Superior temporal gyrus (tissue), 1 donor: ENCODE measurements around the gene IL1RL2.

Experiments
- DNase-seq: peaks from one replicate; pipeline ENCODE4 v3.0.0-alpha.2; 2016; ENCODE audit errors: extremely low spot score

Gene IL1RL2

DNA sequence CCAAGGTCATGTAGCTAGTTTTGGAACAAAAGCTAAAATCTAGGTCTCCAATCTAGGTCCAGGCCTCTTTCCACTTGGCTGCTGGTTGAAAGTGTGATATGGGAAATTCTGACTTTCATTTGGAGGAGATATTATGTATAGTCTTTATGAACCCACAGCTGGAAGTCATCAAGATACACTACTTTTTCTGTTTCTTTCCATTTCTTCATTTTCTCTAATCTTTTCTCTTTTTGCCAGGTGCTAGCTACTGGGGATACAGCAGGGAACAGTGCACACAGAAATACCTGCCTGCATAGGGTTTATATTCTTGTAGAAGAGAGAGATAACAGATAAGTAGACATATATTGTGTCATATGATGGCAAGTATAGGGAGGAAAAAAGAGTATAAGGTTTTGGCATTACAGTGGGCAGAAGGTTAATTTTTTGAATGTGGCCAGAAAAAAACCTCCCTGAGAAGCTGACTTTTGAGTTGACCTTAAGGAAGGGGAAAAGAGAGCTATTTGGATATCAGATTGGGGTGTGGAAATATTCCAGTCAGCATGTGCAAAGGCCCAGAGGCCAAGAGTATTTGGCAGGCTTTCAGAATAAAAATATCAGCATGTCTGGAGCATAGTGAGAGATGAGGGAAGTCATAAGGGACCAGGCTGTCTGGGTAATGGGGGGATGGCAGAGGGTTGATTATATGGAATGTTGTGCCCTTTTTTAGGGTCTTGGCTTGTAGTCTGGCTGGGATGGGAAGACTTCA, 28.6 kb upstream of the IL1RL2 start:
- no peak for DNase-seq

DNA sequence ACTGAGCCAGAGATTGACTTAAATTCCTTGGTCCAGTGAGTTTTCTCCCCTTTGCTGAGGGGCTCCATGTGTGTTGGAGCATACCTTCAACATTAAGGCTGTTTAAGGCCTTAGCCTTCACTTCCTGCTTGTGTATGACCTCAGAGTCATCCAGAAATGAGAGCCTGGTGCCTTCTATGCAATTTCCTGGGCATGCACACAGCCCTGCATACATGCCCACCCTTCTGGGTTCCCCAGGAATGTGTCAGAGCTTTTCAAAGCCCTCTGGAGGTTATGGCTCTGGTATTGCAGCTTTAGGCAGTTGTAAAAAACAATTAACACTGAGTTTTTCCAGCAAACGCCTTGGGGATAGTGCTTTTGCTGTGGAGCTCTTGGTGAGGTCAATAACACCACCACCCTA, 27.5 kb upstream of the IL1RL2 start:
- DNase-seq = no peak

DNA sequence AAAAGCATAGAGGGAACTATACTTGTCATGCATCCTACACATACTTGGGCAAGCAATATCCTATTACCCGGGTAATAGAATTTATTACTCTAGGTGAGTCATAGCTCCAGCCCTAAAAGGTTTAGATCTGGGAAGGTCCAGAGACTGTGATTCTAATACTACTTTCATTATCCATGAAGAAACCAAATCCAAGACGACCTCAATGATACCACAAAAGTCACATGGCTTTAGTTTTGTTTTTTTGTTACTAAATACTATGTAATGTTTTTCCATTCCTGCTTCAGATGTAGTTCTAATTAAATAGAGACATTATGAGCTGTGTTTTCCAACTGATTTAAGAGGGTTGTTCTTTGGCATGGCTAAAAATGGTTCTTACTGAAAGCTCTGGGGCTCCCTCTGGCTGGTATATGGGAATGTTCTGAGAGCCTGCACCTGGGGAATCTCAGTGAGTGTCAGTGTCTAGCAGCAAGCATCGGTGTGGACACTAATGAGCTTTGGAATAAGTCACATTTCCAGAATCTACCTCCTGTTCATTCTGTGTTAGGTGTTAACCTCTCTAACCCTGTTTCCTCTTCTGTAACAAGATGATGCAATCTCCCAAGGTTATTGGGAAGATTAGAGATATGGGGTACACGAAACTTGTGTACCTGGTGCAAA, 20.5 kb upstream of the IL1RL2 start:
- no peak for DNase-seq

DNA sequence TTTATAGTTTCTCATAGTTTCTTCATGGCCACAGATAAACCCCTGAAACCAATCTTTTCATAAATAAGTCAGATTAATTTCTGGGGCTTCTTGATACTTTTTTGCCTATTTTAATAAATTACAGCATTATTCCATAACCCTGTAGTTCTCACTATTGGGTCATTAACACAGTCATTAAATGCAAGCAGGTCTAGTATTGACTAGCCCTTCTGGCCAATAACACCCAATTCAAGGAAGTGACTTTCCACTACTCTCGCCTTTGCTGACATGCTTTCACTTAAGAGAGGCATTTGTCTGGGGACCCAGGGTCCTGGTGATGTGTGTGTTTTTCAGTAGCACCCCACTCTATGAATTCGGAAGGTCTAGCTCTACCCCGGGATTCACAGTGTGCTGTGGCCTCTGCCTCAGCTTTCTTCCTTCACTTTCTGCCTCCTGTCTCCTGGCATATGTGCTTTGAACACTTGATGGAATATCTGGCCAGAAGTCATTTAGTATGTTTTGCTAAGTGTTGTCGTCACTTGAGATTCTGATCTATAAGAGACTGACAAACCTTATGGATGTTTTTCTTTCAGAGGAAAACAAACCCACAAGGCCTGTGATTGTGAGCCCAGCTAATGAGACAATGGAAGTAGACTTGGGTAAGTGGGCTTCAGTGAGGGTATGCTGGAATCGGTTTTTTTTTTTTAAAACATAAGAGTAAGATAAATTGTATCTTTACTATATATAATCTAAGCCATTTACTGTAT, 18.6 kb upstream of the IL1RL2 start:
- DNase-seq = no peak

DNA sequence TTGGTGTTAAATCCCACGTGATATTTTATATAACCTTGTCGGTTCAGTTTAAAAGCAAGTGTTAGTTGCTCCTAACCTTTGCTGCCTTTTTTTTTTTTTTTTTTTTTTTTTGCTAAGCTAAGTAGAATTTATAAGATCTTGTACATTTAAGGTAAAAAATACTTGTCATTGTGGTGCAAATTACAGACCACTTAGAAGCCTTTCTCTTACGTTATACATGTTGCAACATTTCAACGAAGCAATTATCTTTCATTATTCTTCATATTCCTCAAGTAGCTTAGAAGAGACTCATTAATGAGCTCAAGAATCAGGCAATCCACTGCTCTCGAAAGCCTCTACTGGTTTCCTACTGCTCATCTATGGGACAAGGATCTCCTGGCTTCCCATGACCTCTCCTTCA, 14.9 kb upstream of the IL1RL2 start:
- no peak for DNase-seq

DNA sequence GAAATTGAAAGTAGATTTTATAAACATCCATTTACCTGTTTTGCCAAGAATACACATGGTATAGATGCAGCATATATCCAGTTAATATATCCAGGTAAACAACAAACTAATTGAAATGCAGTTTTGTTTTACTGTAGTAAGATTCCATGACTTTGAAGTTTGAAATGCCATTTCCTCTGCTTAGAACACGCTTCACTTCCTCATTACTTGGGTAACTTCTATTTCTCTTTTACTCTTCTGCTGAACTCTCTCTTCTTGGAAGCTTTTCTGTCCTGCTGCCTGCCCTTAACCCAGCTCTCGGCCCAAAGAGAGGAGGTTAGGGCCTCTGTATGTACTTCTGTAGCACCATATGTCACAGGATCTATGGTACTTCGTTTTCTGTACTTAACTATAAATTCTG, 14.1 kb upstream of the IL1RL2 start:
- DNase-seq = no peak

DNA sequence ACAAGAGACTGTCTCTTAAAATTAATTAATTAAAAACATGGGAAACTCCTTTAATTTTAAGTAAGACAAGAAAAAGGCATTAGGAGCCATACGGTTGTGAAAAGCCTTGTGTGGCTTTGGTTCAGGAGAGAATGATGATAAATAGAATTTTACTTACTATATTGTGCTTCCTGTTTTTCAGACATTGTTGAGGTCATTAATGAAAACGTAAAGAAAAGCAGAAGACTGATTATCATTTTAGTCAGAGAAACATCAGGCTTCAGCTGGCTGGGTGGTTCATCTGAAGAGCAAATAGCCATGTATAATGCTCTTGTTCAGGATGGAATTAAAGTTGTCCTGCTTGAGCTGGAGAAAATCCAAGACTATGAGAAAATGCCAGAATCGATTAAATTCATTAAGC, 10.7 kb upstream of the IL1RL2 start:
- DNase-seq = no peak

DNA sequence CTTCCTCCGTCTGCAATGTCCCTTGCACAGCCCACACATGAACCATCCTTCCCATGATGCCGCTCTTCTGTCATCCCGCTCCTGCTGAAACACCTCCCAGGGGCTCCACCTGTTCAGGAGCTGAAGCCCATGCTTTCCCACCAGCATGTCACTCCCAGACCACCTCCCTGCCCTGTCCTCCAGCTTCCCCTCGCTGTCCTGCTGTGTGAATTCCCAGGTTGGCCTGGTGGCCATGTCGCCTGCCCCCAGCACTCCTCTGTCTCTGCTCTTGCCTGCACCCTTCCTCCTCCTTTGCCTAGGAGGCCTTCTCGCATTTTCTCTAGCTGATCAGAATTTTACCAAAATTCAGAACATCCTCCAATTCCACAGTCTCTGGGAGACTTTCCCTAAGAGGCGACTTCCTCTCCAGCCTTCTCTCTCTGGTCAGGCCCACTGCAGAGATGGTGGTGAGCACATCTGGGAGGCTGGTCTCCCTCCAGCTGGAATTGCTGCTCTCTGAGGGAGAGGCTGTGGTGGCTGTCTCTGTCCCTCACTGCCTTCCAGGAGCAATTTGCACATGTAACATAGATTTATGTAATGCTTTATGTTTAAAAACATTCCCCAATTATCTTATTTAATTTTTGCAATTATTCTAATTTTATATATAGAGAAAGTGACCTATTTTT, 8.9 kb upstream of the IL1RL2 start:
- no peak for DNase-seq

DNA sequence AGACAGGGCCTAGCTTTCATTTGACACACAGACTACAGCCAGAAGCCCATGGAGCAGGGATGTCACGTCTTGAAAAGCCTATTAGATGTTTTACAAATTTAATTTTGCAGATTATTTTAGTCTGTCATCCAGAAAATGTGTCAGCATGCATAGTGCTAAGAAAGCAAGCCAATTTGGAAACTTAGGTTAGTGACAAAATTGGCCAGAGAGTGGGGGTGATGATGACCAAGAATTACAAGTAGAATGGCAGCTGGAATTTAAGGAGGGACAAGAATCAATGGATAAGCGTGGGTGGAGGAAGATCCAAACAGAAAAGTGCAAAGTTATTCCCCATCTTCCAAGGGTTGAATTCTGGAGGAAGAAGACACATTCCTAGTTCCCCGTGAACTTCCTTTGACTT, 7.8 kb upstream of the IL1RL2 start:
- DNase-seq = no peak

DNA sequence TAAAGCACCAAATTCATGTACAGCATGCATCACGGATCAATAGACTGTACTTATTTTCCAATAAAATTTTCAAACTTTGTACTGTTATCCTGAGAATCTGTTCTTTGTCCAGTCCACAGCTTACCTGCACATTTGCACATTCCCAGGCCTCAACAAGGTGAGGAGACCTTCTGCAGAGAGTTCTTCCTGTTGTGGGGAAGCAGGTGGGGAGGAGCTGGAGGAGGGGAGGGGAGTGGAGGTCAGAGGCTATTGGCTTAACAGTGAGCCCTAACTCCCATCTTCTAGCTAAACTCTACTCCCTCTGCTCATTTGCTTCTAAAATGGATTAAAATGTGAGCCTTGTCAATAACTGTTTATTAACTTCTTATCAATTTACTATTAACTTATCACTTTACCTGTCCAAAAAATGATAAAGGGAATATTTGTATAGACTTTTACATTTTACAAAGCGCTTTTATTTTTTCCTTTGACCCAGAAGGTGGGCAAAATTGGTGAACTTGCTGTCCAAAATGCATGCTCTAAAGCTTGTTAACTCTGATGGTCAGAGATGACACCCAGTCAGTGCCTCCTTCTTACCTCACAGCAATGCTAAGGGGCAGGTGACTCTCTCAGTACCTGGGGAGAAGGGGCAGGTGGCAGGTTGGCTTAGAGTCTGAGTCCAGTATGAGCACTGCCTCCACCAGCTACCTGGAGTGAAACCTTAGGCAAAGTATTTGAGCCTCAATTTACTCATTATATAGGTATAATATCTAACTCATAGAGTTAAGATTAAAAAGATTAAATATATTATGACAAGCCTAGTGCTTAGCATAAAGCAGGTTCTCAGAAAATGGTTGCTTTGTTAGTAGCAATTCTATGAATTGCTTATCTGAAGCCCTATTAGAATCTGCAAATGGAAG, 6.8 kb upstream of the IL1RL2 start:
- no peak for DNase-seq

DNA sequence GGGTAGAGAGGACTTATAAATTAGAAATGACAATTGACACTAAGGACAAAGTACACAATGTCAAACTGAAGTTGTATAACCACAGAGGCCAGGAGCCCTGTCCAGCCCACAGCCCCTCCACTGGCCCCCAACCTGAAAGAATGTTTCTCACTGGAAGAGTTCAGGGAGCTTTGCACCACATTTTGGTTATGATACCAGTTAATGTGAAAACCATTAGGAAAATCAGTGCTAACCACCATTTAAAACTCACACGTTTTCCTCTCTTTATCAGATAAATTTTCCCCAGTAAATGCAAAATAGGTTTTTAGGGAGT, 6.2 kb upstream of the IL1RL2 start:
- DNase-seq = no peak

DNA sequence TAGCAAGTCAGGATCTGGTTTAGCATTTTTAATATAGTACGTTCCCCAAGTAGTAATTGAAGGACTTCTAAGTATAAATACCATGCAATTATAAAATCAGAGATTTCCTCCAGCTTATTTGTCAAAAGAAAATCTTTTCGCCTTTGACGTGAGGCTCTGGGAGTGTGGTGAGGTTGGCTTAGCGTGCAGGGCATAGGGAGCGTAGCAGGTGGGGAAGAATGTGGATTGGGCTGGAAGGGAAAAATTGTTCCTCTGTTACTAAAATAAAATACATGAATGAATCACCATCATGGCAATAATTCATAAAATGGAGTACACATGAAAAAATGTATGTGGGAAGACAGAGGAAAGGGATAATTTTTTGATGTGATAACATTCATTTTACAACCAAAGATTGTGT, 5.4 kb upstream of the IL1RL2 start:
- DNase-seq = no peak

DNA sequence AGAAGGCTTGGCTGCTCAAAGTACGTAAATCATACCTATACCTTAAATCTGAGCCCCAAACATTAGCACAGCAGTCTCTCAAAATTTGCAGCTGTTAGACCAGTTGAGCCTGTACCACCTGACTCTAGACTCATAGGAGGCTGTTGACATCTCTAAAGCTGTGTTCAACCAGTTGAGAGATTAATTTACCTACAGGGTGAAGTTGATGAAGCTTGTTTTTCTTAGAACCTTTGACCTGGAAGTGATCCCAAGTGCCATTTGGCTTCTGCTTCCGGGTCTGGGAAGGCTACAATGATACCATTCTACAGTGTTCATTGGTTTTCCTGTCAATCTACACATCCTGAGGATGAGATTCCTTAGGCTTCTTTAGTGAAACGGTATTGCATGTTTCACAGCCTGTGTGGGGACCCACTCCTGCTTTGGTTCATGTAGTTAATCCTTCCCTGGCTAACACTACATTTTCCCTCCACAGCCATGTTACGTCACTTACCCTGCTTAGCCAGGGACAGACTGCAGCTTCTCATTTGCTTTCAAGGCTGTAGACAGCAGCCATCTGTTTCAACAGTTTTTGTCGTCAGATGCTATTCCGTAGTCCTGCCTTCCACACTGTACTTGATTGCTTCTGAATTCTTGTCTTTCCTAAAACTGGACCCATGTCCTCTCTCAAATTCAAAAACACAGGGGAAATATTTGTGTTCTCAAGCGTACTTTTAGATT, 4.7 kb upstream of the IL1RL2 start:
- DNase-seq = peak; percentile 10

DNA sequence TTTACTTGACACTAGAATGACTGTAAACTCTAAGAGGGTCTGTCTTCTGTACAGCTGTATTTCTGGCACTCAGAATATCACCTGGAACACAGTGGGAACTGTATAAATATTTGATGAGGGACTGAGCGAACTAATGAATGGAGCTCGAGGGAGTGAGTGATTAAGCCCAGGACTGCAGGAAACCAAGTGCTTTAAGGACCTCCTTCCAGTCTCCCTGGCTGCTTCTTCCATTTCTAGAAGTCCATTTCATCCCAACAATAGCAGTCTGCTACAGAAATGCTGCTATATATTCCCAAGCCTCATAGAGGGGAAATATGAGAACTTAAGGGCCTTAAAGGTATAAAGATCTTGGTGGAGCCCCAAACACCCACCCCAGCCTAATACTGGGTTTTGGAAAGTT, 2.8 kb upstream of the IL1RL2 start:
- no peak for DNase-seq

DNA sequence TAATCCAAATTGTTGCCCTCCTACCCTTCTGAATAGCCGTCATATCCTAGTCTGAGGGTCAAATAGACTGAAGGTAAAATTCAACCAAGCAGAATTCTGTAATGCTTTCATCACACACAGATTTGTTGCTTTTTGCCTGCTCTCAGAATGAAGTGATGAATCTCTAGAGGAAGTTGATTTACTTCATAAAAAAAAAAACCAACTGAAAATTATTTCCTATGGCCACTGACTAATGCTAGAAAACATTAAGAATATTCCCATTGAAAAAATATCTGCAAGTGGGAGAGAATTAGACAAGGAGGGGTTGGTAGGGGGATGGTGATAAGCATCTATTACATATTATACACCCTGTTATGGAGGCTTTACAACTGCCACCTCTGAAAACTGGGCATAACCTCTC, 2.3 kb upstream of the IL1RL2 start:
- DNase-seq = no peak

DNA sequence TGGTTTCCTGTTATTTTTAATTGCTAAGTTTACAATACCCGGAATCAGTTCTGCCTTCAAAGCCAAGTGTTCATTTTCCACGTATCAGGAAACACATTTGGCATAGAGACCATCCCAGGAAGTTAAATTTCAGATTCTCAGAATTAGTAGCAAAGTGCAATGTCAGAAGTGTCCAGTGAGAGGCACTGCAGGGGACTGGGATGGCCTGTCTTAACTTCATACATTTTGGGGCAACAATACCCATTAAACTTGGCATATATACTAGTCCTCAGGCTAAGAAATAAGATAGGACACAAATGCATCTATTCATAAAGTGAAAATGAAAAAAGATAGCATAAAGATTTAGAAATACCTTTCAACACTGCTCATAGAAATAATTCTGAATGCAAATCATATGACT, 1.5 kb upstream of the IL1RL2 start:
- DNase-seq = peak; percentile 19

DNA sequence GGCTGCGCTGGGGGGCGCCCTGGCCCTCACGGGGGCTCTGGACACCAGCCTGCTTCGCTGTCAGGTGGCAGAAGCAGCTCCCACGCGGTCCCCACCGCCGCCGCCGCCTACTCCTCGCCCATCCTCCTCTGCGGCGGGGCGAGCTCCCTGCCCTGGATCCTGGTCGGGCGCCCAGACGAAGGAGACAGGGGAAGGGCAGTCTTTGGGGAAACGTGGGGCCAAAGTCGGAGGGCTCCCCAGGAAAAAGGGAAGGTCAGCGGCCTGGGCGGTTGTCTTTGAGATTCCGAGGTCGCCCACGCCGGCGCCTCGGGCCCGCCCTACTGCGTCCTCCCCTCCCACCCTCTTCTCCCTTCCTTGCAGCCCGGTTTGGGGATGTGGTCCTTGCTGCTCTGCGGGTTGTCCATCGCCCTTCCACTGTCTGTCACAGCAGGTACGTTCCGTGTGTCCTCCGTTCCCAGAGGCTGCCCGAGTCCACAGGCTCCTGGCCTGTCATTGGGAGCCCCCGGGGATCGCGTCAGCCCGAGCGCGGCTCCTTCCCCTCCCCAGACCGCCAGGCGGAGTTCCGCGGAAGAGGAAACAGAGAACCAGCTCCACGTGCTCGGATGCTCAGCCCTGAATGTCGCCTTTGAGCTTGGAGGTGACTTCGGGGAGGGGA, 800 bp downstream of the IL1RL2 start:
- peak; percentile 24 for DNase-seq

DNA sequence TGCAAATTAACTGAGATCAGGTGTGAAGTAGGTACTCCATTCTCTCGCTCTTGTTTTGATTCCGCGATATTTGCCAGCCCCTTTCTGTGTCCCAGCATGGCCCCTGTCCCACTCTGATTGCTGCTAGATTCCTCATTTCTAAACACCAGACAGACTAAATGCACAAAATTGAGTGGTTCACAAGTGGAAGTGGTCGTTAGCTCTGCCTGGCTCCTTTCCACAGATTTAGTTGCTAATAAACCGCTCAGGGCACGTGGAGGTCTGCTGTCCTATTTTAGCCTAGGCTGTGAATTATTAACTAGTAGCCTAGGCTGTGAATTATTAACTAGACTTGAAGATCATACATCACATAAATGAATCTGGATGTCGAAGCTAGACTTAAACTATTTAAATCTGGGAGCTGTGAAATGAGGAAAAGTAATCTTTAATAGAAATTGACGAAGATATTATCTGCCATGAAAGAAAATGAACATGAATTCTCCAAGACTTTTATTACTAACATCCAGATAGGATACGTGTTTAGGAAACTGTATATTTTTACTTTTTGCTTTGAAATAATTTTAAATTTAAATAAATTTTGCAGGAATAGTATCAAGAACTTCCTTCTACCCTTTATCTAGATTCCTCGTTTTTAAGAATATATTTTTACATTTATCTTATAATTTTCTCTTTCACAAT, 3.7 kb downstream of the IL1RL2 start:
- DNase-seq = no peak

DNA sequence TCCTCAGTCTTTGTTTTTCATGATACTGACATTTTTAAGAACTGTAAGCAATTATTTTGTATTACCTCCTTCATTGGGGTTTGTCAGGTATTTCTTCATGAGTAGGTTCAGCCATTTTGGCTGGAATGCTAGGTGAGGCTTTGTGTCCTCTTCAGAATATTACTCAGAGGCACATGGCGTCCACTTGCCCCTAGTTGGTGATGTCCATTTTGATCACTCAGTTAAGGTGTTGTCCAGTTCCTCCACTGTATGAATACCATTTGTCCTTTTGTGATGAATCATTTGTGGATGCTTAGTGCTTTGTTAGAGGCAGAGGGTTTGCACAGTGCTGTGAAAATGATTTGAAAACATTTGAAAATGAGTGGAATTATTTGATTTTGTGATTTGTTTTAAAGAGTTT, 4.7 kb downstream of the IL1RL2 start:
- DNase-seq = no peak

DNA sequence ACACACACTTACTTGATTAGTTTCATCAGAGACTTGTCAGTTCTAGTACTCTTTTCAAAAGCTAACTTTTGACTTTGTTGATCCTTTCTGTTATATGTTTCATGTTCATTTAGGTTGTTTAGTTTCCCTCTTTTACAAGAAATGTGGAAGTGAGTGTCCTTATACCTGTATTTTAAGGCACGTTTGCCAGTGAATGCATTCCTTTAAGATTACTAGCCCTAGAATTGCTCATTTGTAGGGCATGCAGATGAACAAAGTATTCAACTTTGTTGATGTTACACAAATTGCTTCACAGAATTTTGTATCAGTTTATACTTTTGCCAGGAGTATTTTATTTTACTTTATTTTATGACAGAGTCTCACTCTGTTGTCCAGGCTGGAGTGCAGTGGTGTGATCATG, 6.3 kb downstream of the IL1RL2 start:
- DNase-seq = no peak
